Right hindlimb (tissue), 1 donor: ENCODE results near the gene GPR83.
"Not testable (repeated sequence)": the region's sequence is repeated elsewhere in the genome, so short reads cannot be mapped to it uniquely, and the experiment has no call there.

Experiments
- DNase-seq: peaks from one replicate; pipeline ENCODE4 v3.0.0-alpha.2; 2018

GPR83 gene

GRCh38 chr11:94400839-94401772 is at the start of gene GPR83:
Gene GPR83 (minus strand): TSS chr11:94401419. CDS start chr11:94401247, 172 bp downstream.
- DNase-seq, result peak; percentile 47

GRCh38 chr11:94450048-94450447 is 48.8 kb upstream of the GPR83 start:
- no peak for DNase-seq

GRCh38 chr11:94449437-94449836 is 48.2 kb upstream of the GPR83 start:
- no peak for DNase-seq

- DNase-seq, result no peak
These were observed 47.8 kb upstream of the GPR83 start for GRCh38 chr11:94449029-94449428.

GRCh38 chr11:94447149-94447548 is 45.9 kb upstream of the GPR83 start:
- DNase-seq, result no peak

- DNase-seq, result no peak
These were observed 44.4 kb upstream of the GPR83 start for GRCh38 chr11:94445641-94446040.

- no peak for DNase-seq
These were observed 31.8 kb upstream of the GPR83 start for GRCh38 chr11:94433049-94433448.

GRCh38 chr11:94424662-94425061 is 23.4 kb upstream of the GPR83 start:
- no peak for DNase-seq

- DNase-seq, result no peak
These were observed 22.8 kb upstream of the GPR83 start for GRCh38 chr11:94424011-94424410.

- DNase-seq, result no peak
These were observed 22.3 kb upstream of the GPR83 start for GRCh38 chr11:94423507-94423906.

- DNase-seq, result no peak
These were observed 17.0 kb upstream of the GPR83 start for GRCh38 chr11:94418123-94418765.

GRCh38 chr11:94417386-94417987 is 16.3 kb upstream of the GPR83 start:
- no peak for DNase-seq

GRCh38 chr11:94405062-94405833 is 4.0 kb upstream of the GPR83 start:
- DNase-seq, result no peak

GRCh38 chr11:94402355-94402754 is 1.1 kb upstream of the GPR83 start:
- no peak for DNase-seq

GRCh38 chr11:94401773-94402265 is 600 bp upstream of the GPR83 start:
- no peak for DNase-seq

GRCh38 chr11:94400457-94400838 is 771 bp downstream of the GPR83 start:
- no peak for DNase-seq

- no peak for DNase-seq
These were observed 1.2 kb downstream of the GPR83 start for GRCh38 chr11:94400050-94400449.

- no peak for DNase-seq
These were observed 3.1 kb downstream of the GPR83 start for GRCh38 chr11:94398101-94398500.

- DNase-seq, result no peak
These were observed 4.9 kb downstream of the GPR83 start for GRCh38 chr11:94396282-94396681.

- not testable (repeated sequence) for DNase-seq
These were observed 9.3 kb downstream of the GPR83 start for GRCh38 chr11:94391937-94392336.

- DNase-seq, result no peak
These were observed 21.6 kb downstream of the GPR83 start for GRCh38 chr11:94379613-94380012.

- DNase-seq, result no peak
These were observed 24.4 kb downstream of the GPR83 start for GRCh38 chr11:94376841-94377240.

- not testable (repeated sequence) for DNase-seq
These were observed 30.6 kb downstream of the GPR83 start for GRCh38 chr11:94370576-94370975.
